GM19438 (cell line): ENCODE results near the gene AMIGO1.

ENCODE experiments used
- ATAC-seq: cut with Tn5 transposase; IDR thresholded peaks from one replicate; pipeline ENCODE4 v1.9.1; 2021; ENCODE audit warnings: low read depth; ENCODE audit not compliant: unreplicated experiment

The AMIGO1 gene

DNA sequence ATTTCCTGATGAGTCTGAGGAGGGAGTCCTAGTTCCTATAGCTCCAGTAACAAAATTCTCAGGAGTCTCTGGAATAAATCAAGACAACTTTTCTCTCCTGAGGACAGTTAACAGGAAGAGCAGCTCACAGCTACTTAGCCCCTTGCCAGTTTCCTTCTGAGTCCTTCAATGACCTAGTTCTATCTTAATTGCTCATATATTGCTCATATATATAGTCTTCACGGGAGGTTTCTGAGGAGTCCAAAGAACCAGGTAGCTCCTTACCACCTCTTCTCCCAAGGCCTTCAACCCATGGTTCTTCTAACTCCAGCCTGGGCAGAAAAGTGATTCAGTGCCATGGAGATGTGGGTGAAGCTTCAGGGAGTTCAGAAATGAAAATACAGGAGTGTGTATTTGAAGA is 4.6 kb downstream of the AMIGO1 start:
- ATAC-seq = no peak

DNA sequence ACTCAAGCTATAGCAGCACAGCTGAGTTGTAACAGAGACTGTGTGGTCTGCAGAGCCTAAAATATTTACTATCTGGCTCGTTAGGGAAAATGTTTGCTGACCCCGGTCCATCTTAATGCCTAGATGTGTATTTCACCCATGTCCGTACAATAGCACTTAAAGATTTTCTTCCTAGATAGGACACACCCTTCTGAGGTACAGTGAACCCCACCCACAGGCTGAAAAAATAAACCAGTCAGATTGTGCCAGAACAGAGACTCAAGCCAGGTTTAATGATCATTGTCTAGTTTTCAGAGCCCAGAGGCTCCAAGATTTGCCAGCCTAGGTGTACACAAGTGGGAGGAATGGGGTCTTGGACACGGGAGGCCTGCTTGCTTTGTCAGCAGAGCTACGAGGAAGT is 5.6 kb downstream of the AMIGO1 start:
- no peak for ATAC-seq

DNA sequence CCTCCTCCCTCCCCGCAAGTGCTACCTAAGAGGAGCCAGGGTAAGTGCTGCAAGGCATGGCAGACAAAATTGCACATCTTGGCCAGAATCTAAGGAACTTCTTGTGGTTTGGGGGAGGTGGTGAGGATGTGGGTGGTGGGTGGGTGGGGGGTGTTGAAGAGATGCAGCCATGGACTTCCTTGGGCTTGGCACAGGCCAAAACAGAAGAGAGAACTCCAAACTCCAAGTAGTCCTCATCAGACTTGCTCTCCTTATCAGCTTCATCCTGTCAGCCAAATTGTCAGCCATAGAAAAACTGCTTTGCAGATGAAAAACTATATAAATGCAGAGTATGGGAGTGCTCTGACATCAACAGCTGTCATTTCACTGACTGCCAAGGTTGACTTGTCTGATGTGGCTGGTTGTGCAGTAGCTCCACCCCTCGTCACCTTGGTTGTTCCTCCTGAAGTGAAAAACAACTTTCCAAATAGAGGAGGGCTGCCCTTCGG is 7.1 kb downstream of the AMIGO1 start:
- no peak for ATAC-seq

DNA sequence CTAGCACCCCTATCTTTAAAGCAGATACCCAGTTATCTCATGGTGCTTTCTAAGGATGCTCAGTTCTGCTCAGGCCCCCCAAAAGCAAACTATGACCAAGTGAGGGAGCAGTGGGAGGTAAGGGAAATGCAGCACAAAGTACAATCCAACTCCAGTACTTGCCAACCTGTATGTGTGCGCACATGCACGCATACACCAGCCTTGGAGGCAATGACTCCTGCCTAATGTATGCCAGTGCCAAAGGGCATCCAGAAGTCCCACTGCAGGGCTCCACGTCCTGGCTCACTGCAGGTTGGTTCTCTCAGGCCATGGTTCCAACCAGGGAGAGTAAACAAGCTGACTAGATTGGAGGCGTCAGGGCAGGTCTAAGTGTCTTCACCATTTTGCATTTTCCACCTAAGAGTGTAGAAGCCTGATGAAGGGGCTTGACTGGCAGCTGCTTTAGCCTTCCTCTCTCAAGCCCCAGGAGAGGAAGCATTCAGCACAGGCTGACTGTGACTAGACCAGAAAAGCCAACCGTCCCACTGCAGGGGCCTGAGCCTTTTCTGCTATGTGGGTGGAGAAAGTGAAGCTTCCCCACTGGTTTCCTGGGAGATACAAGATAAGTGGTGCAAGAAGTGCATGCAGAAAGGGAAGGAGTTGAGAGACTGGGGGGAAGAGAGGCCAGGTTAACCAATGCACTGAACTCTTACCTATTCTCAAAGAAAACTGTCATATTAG is 7.7 kb downstream of the AMIGO1 start:
- ATAC-seq = no peak

DNA sequence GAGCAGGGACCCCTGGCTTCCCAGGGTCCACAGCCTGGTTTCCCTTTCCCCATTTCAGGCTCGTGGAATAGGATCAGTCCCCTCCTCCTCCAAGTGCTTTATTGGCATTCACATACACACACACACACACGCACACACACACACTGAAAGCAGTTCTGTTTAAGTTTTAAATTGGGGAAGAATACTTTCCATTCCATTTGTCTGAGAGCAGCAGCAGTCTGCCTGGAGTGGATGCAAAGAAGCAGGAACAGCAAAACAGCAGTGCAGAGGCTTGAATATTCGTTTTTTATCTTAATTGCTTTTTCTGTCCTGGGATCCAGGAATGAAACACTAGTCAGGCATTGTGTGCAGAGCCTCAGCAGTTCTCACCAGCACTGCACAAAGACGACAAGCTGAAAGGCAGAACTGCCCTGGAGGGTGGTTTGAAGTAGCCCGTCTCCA is 8.6 kb downstream of the AMIGO1 start:
- no peak for ATAC-seq

DNA sequence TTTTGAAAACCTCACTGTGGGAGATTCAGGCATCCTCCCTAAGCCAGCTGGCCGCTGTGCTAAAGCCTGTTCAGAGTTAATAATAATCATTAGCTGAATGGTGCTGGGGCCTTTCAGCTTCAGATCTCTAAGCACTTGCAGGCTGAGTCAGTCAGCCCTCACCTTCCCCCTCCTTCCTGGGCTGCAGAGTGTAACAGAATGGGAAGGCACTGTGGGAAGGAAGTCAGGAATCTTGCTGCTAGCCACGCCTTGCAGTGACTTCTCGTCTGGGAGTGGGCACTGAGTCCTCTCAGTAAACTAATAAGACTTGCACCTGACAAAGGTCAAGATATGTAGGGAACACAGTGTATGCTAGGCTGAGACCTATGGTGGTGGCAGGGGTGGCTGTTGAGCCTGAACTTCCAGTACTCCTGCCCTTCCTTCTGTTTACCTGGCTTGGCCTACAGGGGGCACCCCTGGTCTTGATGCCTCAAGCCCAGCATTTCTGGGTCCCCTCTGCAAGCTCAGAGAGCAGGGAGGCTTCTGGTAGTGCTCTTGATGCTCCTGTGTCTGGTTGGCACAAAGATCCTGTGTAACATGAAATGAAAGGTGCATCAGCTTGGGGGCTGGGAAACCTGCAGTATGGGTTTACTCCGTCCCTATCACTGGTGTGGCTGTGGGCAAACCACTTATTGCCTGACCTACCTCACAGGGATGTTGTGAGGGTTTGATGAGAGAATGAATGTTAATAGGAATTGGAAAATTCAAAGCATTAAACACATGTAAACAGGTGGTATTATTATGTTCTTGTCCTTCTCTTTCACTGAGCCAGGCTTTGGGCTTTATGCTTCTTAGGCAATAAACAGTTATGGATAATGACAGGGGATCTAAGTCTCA is 9.6 kb downstream of the AMIGO1 start:
- no peak for ATAC-seq

DNA sequence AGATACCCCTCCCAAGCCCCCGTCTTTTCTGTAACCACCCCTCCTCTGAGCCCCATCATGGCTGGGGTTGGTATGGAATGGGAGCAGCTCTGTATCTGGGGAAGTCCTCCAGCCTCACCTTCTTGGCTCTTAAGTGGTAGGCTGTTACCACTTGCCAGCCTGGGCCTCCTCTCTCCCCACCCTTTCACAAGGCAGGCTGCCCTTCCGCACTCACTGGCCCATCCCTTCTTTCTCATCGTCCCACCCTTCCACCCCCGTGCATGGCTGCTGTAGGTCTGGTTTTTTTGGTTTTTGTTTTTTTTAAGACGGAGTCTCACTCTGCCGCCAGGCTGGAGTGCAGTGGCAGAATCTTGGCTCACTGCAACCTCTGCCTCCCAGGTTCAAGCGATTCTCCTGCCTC is 10.4 kb downstream of the AMIGO1 start:
- no peak for ATAC-seq

DNA sequence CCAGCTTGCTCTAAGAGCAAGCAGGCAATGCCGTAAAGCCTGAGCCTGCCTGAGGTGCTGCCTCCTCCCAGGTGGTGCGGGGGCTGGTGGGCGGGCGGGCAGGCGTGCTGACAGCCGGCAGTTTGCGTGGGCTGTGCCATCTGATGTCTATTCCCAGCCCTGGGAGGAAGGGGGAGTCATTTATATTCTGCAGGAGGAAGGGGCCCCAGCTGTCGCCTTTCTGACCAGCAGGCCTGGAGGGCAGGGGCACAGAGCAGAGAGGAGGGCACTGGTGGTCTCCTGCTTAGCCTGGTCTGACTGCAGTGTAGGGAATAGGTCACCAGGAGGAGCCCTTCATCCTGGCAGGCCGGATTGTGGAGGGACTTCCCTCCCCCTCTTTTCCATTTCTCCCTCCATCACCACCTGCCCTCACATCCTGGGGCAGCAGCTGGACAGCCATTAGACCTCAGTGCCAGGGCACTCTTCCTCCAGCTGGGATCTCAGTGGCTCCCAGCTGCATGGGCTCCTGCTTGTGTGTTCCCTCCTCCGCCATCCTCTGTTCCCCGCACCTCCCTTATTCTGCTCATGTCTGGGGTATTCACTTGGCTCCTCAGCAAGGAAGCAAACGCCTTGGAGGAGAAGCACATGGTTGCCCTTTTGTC is 11.2 kb downstream of the AMIGO1 start:
- ATAC-seq = no peak

DNA sequence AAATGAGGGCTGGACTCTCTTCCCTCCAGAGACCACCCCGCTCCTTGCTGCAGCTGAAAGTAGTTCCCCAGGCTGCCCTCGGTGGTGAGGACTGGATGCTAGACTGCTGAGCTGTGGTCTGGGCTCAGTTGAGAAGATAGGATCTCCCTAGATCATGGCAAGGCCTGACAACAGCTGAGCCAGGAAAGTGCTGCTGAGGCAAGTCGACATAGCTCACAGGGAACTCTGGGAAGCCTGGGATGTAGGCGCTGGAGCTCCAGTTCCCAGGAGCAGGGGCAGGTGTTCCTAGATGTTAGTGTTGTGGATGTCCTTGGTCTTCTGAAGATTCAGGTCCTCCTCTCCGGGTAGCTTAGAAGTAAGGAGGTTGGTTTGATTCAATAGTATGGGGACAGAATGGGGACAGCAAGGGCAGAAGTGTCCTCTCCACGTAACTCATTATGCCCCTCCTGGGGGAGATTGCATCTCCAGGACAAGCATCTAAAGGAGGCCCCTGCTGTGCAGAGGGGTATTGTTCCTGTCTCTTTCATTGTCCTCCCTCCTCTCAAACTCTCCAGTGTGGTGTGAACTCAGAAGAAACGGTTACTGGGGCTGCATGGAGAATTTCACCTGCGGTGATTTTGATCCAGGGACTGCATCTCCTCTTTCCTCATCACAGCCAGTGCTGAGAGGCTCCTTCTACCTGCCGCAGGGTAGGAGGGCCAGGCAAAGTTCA is 11.9 kb downstream of the AMIGO1 start:
- no peak for ATAC-seq

DNA sequence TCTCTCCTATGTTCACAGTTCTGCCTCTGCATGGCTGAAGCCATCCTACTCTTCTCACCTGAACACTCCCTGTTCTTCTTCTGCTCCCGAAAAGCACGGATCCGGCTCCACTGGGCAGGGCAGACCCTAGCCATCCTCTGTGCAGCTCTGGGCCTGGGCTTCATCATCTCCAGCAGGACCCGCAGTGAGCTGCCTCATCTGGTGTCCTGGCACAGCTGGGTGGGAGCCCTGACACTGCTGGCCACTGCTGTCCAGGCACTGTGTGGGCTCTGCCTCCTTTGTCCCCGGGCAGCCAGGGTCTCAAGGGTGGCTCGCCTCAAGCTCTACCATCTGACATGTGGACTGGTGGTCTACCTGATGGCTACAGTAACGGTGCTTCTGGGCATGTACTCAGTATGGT is 13.8 kb downstream of the AMIGO1 start:
- no peak for ATAC-seq

DNA sequence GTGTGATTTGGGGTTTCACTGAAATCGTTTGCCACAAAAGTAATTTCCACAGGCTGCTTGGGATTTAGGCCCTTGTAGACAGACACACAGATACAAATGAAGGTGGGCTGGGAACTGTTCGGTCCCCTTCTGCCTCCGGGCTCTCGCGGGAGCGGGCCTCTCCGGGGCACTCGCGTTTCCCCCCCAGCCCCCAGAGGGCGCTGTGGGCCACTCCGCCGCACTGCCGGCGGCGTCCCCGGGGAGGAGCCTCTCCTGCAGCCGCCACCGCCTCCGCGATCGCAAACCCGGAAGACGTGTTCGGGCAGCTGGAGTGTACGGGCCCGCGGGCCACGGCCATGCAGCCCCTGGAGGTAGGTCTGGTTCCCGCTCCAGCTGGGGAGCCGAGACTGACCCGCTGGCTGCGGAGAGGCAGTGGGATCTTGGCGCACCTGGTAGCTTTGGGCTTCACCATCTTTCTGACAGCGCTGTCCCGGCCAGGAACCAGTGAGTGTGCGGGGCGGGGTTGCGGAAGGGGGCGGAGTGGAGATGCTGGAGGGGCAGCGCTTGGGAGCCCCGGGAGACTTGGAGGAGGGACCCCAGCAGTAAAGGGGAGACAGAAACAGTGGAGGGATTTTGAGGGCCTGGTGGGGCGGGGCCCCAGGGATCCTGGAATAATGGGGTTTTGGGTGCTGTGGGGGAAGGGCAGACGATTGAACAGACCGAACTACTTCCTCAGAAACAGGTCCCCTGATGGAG is 15.6 kb downstream of the AMIGO1 start, which contains the start of gene CYB561D1:
CYB561D1 (plus strand) TSS at position 290 of the 735 bp plus-strand sequence; CDS start at position 336, 46 bp downstream.
- ATAC-seq = peak; percentile 90

DNA sequence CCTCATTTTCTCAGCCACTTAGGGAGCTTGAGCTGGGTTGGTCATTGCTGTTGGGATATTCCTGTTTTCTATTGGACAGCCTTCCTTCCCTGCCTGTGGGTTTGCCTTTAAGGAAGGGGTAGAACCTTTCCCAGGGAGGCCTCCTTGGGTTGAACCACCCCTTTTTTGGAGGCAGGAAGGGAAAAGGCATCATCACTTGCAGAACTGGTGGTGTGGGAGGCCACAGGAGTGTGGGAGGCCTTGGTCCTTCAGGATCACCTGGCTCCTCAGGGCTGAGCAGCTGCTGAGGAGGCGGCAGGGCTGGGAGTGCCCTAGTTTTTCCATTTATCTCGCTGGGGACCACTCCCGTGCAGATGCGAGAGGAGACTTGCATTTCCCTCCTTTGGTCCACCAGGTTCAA is 16.3 kb downstream of the AMIGO1 start:
- no peak for ATAC-seq

DNA sequence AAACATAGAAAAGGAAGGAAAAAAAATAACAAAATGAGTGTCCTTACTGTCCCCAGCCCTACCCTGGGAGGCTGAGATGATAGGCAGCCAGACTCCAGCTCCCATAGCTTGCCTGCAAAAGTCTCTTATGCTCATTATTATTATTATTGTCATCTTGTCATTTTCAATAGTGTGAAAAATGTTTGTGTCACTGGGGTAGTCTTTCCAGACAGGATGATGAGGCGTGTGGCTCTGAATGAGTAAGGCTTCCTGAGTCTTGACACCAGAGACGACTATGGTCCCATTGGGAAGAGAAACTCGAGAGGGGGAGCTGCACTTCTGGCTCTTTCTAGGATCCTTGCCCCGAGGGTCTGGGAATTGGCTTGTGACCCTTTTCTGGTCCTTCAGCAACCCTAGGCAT is 16.7 kb downstream of the AMIGO1 start:
- ATAC-seq = no peak

DNA sequence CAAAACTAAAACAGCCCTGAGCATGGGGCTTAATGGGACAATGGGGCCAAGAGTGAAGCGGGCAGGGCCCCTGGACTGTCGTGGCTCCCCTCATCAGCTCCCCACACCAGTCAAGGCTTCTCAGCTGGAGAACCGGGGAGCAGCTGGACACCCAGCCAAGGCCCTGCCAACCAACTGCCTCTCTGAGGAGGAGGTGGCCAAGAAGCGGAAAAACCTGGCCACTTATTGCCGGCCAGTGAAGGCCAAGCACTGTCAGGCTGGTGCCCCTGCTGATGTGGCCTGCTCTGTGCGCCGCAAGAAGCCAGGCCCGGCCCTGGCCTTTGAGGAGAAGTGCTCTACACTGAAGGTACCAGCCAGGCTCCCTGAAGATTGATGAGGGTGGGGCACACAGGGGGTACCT is 18.2 kb downstream of the AMIGO1 start:
- ATAC-seq = no peak

DNA sequence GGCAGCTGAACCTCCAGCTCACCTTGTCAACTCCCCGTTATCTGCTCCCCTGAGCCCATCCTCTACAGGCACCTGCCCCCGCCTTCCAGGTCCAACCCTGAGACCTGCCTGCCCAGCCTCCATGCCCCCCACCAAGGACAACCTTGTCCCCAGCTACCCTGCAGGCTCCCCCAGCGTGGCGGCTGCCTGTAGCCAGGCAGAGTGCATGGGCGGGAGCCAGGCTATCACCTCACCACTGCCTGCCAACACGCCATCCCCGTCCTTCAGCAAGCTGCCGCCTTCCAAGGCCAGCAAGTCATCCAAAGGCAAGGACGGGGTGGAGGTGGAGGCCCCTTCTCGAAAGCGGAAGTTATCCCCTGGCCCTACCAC is 18.6 kb downstream of the AMIGO1 start:
- ATAC-seq = no peak

DNA sequence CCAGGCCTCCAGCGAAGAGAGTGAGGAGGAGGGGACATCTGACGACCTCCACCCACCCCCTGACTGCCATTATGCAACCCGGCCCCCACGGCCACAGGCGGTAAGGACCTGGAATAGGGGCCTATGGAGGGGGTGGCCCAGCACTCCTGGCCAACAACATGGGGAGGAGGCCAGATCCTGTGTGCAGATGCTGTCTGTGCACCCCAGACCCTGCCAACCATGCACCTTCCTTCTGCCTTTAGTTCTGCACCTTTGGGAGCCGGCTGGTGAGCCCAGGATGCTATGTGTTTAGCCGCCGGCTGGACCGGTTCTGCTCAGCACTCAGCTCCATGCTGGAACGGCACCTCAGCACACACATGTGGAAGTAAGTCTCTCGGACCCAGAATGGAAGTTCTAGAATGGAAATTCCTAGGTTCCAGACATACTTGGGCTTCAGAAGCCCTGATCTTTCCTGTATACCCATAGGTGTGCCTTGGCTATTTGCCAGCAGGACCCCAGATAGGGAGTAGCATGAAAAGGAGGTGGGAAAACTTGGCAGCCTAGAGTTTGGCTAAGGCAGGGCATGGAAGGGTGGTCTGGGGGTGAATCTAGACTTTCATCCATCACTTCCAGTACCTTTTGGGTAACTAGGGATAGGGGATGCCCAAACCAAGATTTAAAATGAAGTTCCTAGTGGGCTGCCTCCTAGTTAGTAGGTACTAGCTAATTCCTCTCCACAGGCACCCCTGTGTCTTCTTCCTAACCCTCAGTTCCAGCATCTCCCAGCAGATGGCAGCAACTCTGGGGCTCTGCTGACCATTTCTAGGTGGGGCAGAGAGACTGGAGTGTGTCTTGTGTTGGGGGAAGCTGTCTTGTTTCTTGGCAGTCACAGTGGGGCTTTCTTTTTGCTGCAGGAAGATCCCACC is 19.2 kb downstream of the AMIGO1 start:
- ATAC-seq = no peak

DNA sequence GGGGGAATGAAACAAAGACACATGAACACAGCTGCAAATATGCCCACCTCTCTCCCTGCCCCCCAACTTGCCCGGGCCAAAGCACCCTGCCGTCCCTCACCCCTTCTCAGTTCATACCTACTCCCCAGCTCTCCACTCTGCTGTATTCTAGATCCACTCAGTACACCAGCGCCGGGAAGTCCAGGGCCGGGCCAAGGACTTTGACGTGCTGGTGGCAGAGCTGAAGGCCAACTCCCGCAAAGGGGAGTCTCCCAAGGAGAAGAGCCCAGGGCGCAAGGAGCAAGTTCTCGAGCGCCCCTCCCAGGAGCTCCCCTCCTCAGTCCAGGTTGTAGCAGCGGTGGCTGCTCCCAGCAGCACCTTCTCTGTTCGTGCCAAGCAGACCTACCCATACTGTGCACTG is 20.8 kb downstream of the AMIGO1 start:
- ATAC-seq = no peak

DNA sequence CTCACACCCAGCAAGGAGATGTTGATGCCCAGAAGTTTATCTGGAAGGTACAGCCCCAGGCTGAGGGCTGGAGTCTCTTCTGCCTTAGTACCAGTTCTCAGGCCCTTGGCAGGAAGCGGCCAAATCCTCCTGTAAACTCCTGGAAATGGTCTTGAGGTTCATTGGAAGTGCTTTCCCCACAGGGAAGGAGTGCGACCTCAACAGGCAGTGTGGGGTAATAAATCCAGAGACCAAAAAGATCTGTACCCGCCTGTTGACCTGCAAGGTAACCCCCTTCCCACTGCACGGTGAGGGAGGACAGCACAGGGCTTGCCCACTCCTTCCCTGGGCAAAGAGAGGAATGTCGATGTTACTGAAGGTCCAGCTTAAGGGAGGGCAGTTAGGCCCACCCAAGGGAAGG is 21.3 kb downstream of the AMIGO1 start:
- ATAC-seq = no peak

DNA sequence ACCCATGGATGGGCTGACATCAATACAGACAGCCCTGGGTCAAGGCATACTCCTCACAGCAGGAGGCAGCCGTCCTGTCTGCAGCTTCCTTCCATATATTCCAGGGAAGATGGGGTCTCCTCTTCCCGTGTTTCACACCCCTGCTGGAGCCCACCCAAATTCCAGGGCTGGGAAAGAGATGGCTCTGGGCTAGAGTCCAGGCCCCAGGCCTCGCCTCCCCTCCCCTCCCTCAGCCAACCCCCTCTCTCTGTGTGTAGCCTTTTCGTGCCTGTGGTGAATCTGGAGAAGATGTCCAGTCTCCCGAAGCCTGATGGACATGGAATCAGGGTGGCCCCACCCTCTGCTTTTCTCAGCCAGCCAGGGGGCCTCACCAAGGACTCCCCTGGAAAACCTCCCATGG is 22.3 kb downstream of the AMIGO1 start:
- no peak for ATAC-seq
